ENCODE data around the gene ASH1L.
"Not testable (repeated sequence)": the region's sequence is repeated elsewhere in the genome, so short reads cannot be mapped to it uniquely, and the experiment has no call there.

Gene ASH1L

GRCh38 chr1:155451199-155451598 is 111.4 kb downstream of the ASH1L start:
- H3K4me3 ChIP-seq (replicated peaks; ENCODE audit: low read depth, low read length), result no peak overlapping the region
- no peak for TF ChIP-seq CTCF (IDR thresholded peaks at IDR 0.05; ENCODE audit: low read depth, low read length, missing control alignments)
- DNase-seq (ENCODE audit: extremely low read depth, low read depth), result no peak

GRCh38 chr1:155442431-155442830 is 120.2 kb downstream of the ASH1L start:
- H3K4me3 ChIP-seq (replicated peaks; ENCODE audit: low read depth, low read length); DNase-seq (ENCODE audit: extremely low read depth, low read depth): not testable (repeated sequence)

GRCh38 chr1:155437405-155437804 is 125.2 kb downstream of the ASH1L start:
- H3K4me3 ChIP-seq (replicated peaks; ENCODE audit: low read depth, low read length), result no peak overlapping the region
- DNase-seq (ENCODE audit: extremely low read depth, low read depth), result no peak
- TF ChIP-seq CTCF (IDR thresholded peaks at IDR 0.05; ENCODE audit: low read depth, low read length, missing control alignments), result no peak

GRCh38 chr1:155433831-155434389 is 128.7 kb downstream of the ASH1L start:
- not testable (repeated sequence) for DNase-seq (ENCODE audit: extremely low read depth, low read depth); H3K4me3 ChIP-seq (replicated peaks; ENCODE audit: low read depth, low read length)

- H3K4me3 ChIP-seq (replicated peaks; ENCODE audit: low read depth, low read length); DNase-seq (ENCODE audit: extremely low read depth, low read depth): not testable (repeated sequence)
Measured at GRCh38 chr1:155433128-155433830, 129.3 kb downstream of the ASH1L start.

GRCh38 chr1:155424091-155424490 is 138.5 kb downstream of the ASH1L start:
- no peak overlapping the region for H3K4me3 ChIP-seq (replicated peaks; ENCODE audit: low read depth, low read length)
- no peak for TF ChIP-seq CTCF (IDR thresholded peaks at IDR 0.05; ENCODE audit: low read depth, low read length, missing control alignments)
- DNase-seq (ENCODE audit: extremely low read depth, low read depth), result no peak

GRCh38 chr1:155420788-155421187 is 141.8 kb downstream of the ASH1L start:
- no peak for DNase-seq (ENCODE audit: extremely low read depth, low read depth)
- TF ChIP-seq CTCF (IDR thresholded peaks at IDR 0.05; ENCODE audit: low read depth, low read length, missing control alignments), result no peak
- H3K4me3 ChIP-seq (replicated peaks; ENCODE audit: low read depth, low read length), result no peak overlapping the region

GRCh38 chr1:155411840-155412239 is 150.8 kb downstream of the ASH1L start:
- DNase-seq (ENCODE audit: extremely low read depth, low read depth); H3K4me3 ChIP-seq (replicated peaks; ENCODE audit: low read depth, low read length): not testable (repeated sequence)

GRCh38 chr1:155410931-155411330 is 151.7 kb downstream of the ASH1L start:
- TF ChIP-seq CTCF (IDR thresholded peaks at IDR 0.05; ENCODE audit: low read depth, low read length, missing control alignments), result no peak
- no peak overlapping the region for H3K4me3 ChIP-seq (replicated peaks; ENCODE audit: low read depth, low read length)
- DNase-seq (ENCODE audit: extremely low read depth, low read depth), result no peak
